Breast epithelium (tissue), 3 donors: ENCODE data around the gene MORN4.

Source experiments
- CTCF ChIP-seq, 3 donors: fragments of 450-650 bp; IDR thresholded peaks; one replicate each; pipeline ENCODE4 v1.5.1; 2016 to 2017; ENCODE audit warnings: antibody characterized with exemption in 3 of 3, mild to moderate bottlenecking in 3 of 3, moderate library complexity in 3 of 3
- POLR2A ChIP-seq: fragments of 450-650 bp; IDR thresholded peaks from one replicate; pipeline ENCODE4 v1.6.1; 2016; ENCODE audit warnings: antibody characterized with exemption, mild to moderate bottlenecking, moderate library complexity
- POLR2AphosphoS5 ChIP-seq, 3 donors: sonication (generic); formaldehyde crosslinking; IDR thresholded peaks; one replicate each; pipeline ENCODE4 v1.6.1; 2017; ENCODE audit warnings: antibody characterized with exemption in 3 of 3

- TF ChIP-seq CTCF (IDR thresholded peaks at IDR 0.05) (no peak), POLR2A (no peak), POLR2AphosphoS5 (IDR thresholded peaks at IDR 0.05) (no peak)
Observed at GRCh38 chr10:97673736-97674525, 40.6 kb upstream of the MORN4 start.
